H9 (cell line): ENCODE results near the gene TMEM35B. TPM values are rescaled to one million over a fixed set of nuclear protein-coding genes. Genes with fewer than 3 reads are reported as not detected.
"Not testable (repeated sequence)": the region's sequence is repeated elsewhere in the genome, so short reads cannot be mapped to it uniquely, and the experiment has no call there.

Experiments used
- DNase-seq: peaks from one replicate; pipeline ENCODE4 v3.0.0-alpha.2; 2017
- H2AFZ ChIP-seq: one replicate; pipeline ENCODE4 v1.6.1; 2013; ENCODE audit warnings: mild to moderate bottlenecking, low read length, control low read depth, moderate library complexity
- H2AK5ac ChIP-seq: 2 replicates; pipeline ENCODE4 v1.6.1; 2013; ENCODE audit warnings: low read length, control low read depth, mixed read lengths; ENCODE audit not compliant: insufficient read length
- H2BK120ac ChIP-seq: one replicate; pipeline ENCODE4 v1.6.1; 2013; ENCODE audit warnings: low read depth, mild to moderate bottlenecking, low read length, control low read depth, inconsistent platforms; ENCODE audit not compliant: poor library complexity, severe bottlenecking
- H2BK12ac ChIP-seq: 2 replicates; pipeline ENCODE4 v1.6.1; 2013; ENCODE audit warnings: low read length, control low read depth, mixed read lengths, low read depth; ENCODE audit not compliant: insufficient read length
- H2BK15ac ChIP-seq: 2 replicates; pipeline ENCODE4 v1.6.1; 2013; ENCODE audit warnings: low read depth, low read length, control low read depth
- H2BK20ac ChIP-seq: one replicate; pipeline ENCODE4 v1.6.1; 2013; ENCODE audit warnings: low read depth, mild to moderate bottlenecking, low read length, control low read depth, inconsistent platforms; ENCODE audit not compliant: poor library complexity, severe bottlenecking
- H2BK5ac ChIP-seq: 2 replicates; pipeline ENCODE4 v1.6.1; 2013; ENCODE audit warnings: low read length, control low read depth, mixed read lengths; ENCODE audit not compliant: insufficient read length
- H3K14ac ChIP-seq: 2 replicates; pipeline ENCODE4 v1.6.1; 2013; ENCODE audit warnings: low read length, control low read depth; ENCODE audit not compliant: insufficient read depth
- H3K18ac ChIP-seq: 2 replicates; pipeline ENCODE4 v1.6.1; 2013; ENCODE audit warnings: low read depth, mild to moderate bottlenecking, mixed read lengths, low read length, control low read depth; ENCODE audit not compliant: insufficient read length
- H3K23ac ChIP-seq: 2 replicates; pipeline ENCODE4 v1.6.1; 2013; ENCODE audit warnings: low read length, control low read depth, mixed read lengths, low read depth; ENCODE audit not compliant: insufficient read length
- H3K23me2 ChIP-seq: 2 replicates; pipeline ENCODE4 v1.6.1; 2013; ENCODE audit warnings: low read depth, mild to moderate bottlenecking, mixed read lengths, low read length, control low read depth; ENCODE audit not compliant: insufficient read length, poor library complexity, severe bottlenecking
- H3K27ac ChIP-seq: 2 replicates; pipeline ENCODE4 v1.5.1; 2013; ENCODE audit warnings: low read length, control low read depth, mixed read lengths, low read depth; ENCODE audit not compliant: insufficient read length
- H3K27me3 ChIP-seq: 2 replicates; pipeline ENCODE4 v1.6.1; 2013; ENCODE audit warnings: low read length, control low read depth, inconsistent platforms; ENCODE audit not compliant: insufficient read depth
- H3K4ac ChIP-seq: 2 replicates; pipeline ENCODE4 v1.6.1; 2013; ENCODE audit warnings: low read depth, mild to moderate bottlenecking, control low read depth, inconsistent platforms, low read length, moderate library complexity
- H3K4me1 ChIP-seq: 2 replicates; pipeline ENCODE4 v1.6.1; 2013; ENCODE audit warnings: low read length, control low read depth, inconsistent platforms; ENCODE audit not compliant: insufficient read depth
- H3K4me2 ChIP-seq: 2 replicates; pipeline ENCODE4 v1.6.1; 2013; ENCODE audit warnings: low read length, control low read depth, mixed read lengths; ENCODE audit not compliant: insufficient read length, insufficient read depth
- H3K56ac ChIP-seq: 2 replicates; pipeline ENCODE4 v1.6.1; 2013; ENCODE audit warnings: low read depth, mild to moderate bottlenecking, mixed read lengths, low read length, control low read depth; ENCODE audit not compliant: insufficient read length
- H3K79me1 ChIP-seq: 2 replicates; pipeline ENCODE4 v1.6.1; 2013; ENCODE audit warnings: low read depth, mild to moderate bottlenecking, moderate library complexity, low read length, control low read depth, inconsistent platforms; ENCODE audit not compliant: insufficient read depth, poor library complexity, severe bottlenecking
- H3K79me2 ChIP-seq: 2 replicates; pipeline ENCODE4 v1.6.1; 2013; ENCODE audit warnings: low read length, control low read depth, inconsistent platforms; ENCODE audit not compliant: insufficient read depth
- H3K9ac ChIP-seq: 2 replicates; pipeline ENCODE4 v1.6.1; 2013; ENCODE audit warnings: low read length, control low read depth, mixed read lengths; ENCODE audit not compliant: insufficient read length; ENCODE audit errors: extremely low read depth
- H3K9me3 ChIP-seq: one replicate; pipeline ENCODE4 v1.6.1; 2013; ENCODE audit warnings: low read depth, low read length, inconsistent platforms; ENCODE audit not compliant: control insufficient read depth
- H3T11ph ChIP-seq: one replicate; pipeline ENCODE4 v1.6.1; 2013; ENCODE audit warnings: mild to moderate bottlenecking, low read length, control low read depth, inconsistent platforms
- H4K20me1 ChIP-seq: one replicate; pipeline ENCODE4 v1.6.1; 2013; ENCODE audit not compliant: control insufficient read depth, insufficient read length, insufficient read depth
- H4K5ac ChIP-seq: 2 replicates; pipeline ENCODE4 v1.6.1; 2013; ENCODE audit warnings: low read depth, mild to moderate bottlenecking, mixed read lengths, low read length, control low read depth; ENCODE audit not compliant: insufficient read length
- H4K8ac ChIP-seq: replicated peaks from 2 replicates; pipeline ENCODE4 v1.6.1; 2013; ENCODE audit warnings: low read length, control low read depth, mixed read lengths, low read depth; ENCODE audit not compliant: insufficient read length
- H4K91ac ChIP-seq: 2 replicates; pipeline ENCODE4 v1.6.1; 2013; ENCODE audit warnings: low read depth, mild to moderate bottlenecking, moderate library complexity, mixed read lengths, low read length, control low read depth; ENCODE audit not compliant: insufficient read length
- H3K27ac Mint-ChIP-seq, 3 experiments: 2 replicates in 2 of 3; 3 replicates in 1 of 3; pipeline ENCODE4 v1.8.0; 2020 to 2021; ENCODE audit warnings: mixed read lengths in 3 of 3, mild to moderate bottlenecking in 1 of 3, moderate library complexity in 1 of 3
- H3K27me3 Mint-ChIP-seq: 2 replicates; pipeline ENCODE4 v1.8.0; 2021; ENCODE audit warnings: low read depth, mild to moderate bottlenecking, moderate library complexity, mixed read lengths
- H3K36me3 Mint-ChIP-seq, 3 experiments: 2 replicates in 2 of 3; 3 replicates in 1 of 3; pipeline ENCODE4 v1.8.0; 2020 to 2021; ENCODE audit warnings: low read depth in 3 of 3, mixed read lengths in 3 of 3; ENCODE audit not compliant: insufficient read depth in 1 of 3
- H3K4me1 Mint-ChIP-seq, 2 experiments: 2 replicates each; pipeline ENCODE4 v1.8.0; 2020; ENCODE audit warnings: mixed read lengths in 2 of 2
- H3K4me3 Mint-ChIP-seq, 2 experiments: 2 replicates in 1 of 2; 3 replicates in 1 of 2; pipeline ENCODE4 v1.8.0; 2020 to 2021; ENCODE audit warnings: mild to moderate bottlenecking in 2 of 2, mixed read lengths in 2 of 2, moderate library complexity in 1 of 2
- H3K9me3 Mint-ChIP-seq, 2 experiments: 2 replicates in 1 of 2; 3 replicates in 1 of 2; pipeline ENCODE4 v1.8.0; 2020; ENCODE audit warnings: mild to moderate bottlenecking in 2 of 2, mixed read lengths in 2 of 2, moderate library complexity in 1 of 2
- CTCF ChIP-seq: fragments of 200-600 bp; sonication (generic); conservative IDR thresholded peaks from 3 replicates; pipeline ENCODE4 v1.8.0; 2021; ENCODE audit warnings: antibody characterized with exemption, mild to moderate bottlenecking
- WGBS: extraction: QIAGEN DNeasy Blood & Tissue Kit; methylation state at CpG from one replicate; pipeline ENCODE4 v1.1.7; 2013; ENCODE audit warnings: missing lambda C conversion rate, low lambda C conversion rate, mixed read lengths; ENCODE audit not compliant: insufficient read length; ENCODE audit errors: extremely low coverage; 5-methylcytosine and 5-hydroxymethylcytosine counted together
- total RNA-seq: library from RNA; stranded (reverse); gene quantifications from 2 replicates; pipeline ENCODE4 v1.2.1, GENCODE V29; 2021

Gene TMEM35B
- total RNA-seq, 1 experiment from 2014 or later = 7.7 TPM

- H3K36me3 Mint-ChIP-seq = peaks cover 3 to 6% (median 4%) of the 10 kb centered on the region in 3 experiments; a peak in 6 of 7 replicates
- no peak overlapping the region for H4K5ac ChIP-seq
- H3T11ph ChIP-seq = no peak overlapping the region
- H2BK5ac ChIP-seq = no peak overlapping the region
- H3K23ac ChIP-seq = no peak overlapping the region
- TF ChIP-seq CTCF = no peak
- H3K23me2 ChIP-seq = no peaks in the 10 kb centered on the region
- H4K20me1 ChIP-seq = no peaks in the 10 kb centered on the region
- no peaks in the 10 kb centered on the region for H3K9me3 ChIP-seq
- H3K79me2 ChIP-seq = no peaks in the 10 kb centered on the region
- no CpG with 5 or more reads among the region's 1 CpG for WGBS
- no peak overlapping the region for H4K8ac ChIP-seq
- H2AK5ac ChIP-seq = no peak overlapping the region
- H2BK20ac ChIP-seq = no peak overlapping the region
- DNase-seq = no peak
- no peak overlapping the region for H3K9ac ChIP-seq
- no peak overlapping the region for H3K4ac ChIP-seq
- no peaks in the 10 kb centered on the region for H3K4me1 ChIP-seq
- peaks cover 7 to 12% of the 10 kb centered on the region in 2 experiments for H3K9me3 Mint-ChIP-seq
- no peaks in the 10 kb centered on the region for H3K27me3 ChIP-seq
- H3K4me1 Mint-ChIP-seq = no peaks in the 10 kb centered on the region
- no peak overlapping the region for H3K4me3 Mint-ChIP-seq
- H2BK15ac ChIP-seq = no peak overlapping the region
- H3K18ac ChIP-seq = no peak overlapping the region
- H3K79me1 ChIP-seq = no peaks in the 10 kb centered on the region
- no peak overlapping the region for H3K4me2 ChIP-seq
- H3K27me3 Mint-ChIP-seq = peaks cover 7% of the 10 kb centered on the region
- no peak overlapping the region for H3K27ac Mint-ChIP-seq
- H2BK12ac ChIP-seq = no peak overlapping the region
- no peak overlapping the region for H3K27ac ChIP-seq
- H3K14ac ChIP-seq = no peak overlapping the region
- no peak overlapping the region for H2AFZ ChIP-seq
- no peak overlapping the region for H2BK120ac ChIP-seq
- no peak overlapping the region for H3K56ac ChIP-seq
- H4K91ac ChIP-seq = no peak overlapping the region
These were observed 34.7 kb downstream of the TMEM35B start for GRCh38 chr1:34950428-34950827.

GRCh38 chr1:34948739-34949138 lies 36.4 kb downstream of the TMEM35B start:
- H2BK5ac ChIP-seq, H2AK5ac ChIP-seq, H3K9ac ChIP-seq, H2BK20ac ChIP-seq, H3K23me2 ChIP-seq, H3K79me2 ChIP-seq, H4K8ac ChIP-seq, H3K4me3 Mint-ChIP-seq, H4K5ac ChIP-seq, H2BK12ac ChIP-seq, H3K27ac ChIP-seq, H3K4me1 ChIP-seq, H3K27ac Mint-ChIP-seq, H3K9me3 ChIP-seq, H3K14ac ChIP-seq, H3K4me1 Mint-ChIP-seq, H3K27me3 Mint-ChIP-seq, H3T11ph ChIP-seq, H2AFZ ChIP-seq, H3K18ac ChIP-seq, H2BK15ac ChIP-seq, H3K27me3 ChIP-seq, H4K91ac ChIP-seq, H3K79me1 ChIP-seq, H2BK120ac ChIP-seq, H3K4me2 ChIP-seq, H3K4ac ChIP-seq, H3K36me3 Mint-ChIP-seq, DNase-seq, H3K23ac ChIP-seq, H3K56ac ChIP-seq, H4K20me1 ChIP-seq: not testable (repeated sequence)
- WGBS = no CpG with 5 or more reads among the region's 10 CpGs
- H3K9me3 Mint-ChIP-seq = peaks cover 7 to 12% of the 10 kb centered on the region in 2 experiments
